Left cardiac atrium (tissue), 4 donors: ENCODE results near the gene LYPD5. TPM values are rescaled to one million over a fixed set of nuclear protein-coding genes. Genes with fewer than 3 reads are reported as not detected.
"Not testable (repeated sequence)": the region's sequence is repeated elsewhere in the genome, so short reads cannot be mapped to it uniquely, and the experiment has no call there.

Source experiments
- ATAC-seq, 2 donors: fragments of 200-7000 bp; cut with Tn5 transposase; one replicate each; pipeline ENCODE4 v1.9.1; 2020; ENCODE audit warnings: mild to moderate bottlenecking in 2 of 2, moderate library complexity in 2 of 2
- DNase-seq: peaks from one replicate; pipeline ENCODE4 v3.0.0-alpha.2; 2020
- intact Hi-C, 2 donors: fragments of 100-400 bp; cut with DNase I; formaldehyde crosslinking; loops; one replicate each; pipeline versions ENCODE4 v1.14.1 to v1.15.1; 2022 to 2023
- total RNA-seq, 2 donors: library from RNA; stranded (reverse); fragmentation: NEBNext Ultra II Directional; extraction: Animal tissue kit (Norgen Biotek cat#: 25700); gene quantifications; one replicate each; pipeline ENCODE4 v1.2.1, GENCODE V29; 2021
- donor health status: DM: no; HTN: yes; CAD: no.
- donor health status: DM: no; HTN: yes; CAD: no; lungs with severe emphysema.
- donor health status: DM: yes; HTN: yes; CAD: no.
- donor health status: Dilated cardiomyopathy.

Gene LYPD5
- total RNA-seq, 2 donors from 2014 or later = 1.3 to 2.1 TPM

DNA sequence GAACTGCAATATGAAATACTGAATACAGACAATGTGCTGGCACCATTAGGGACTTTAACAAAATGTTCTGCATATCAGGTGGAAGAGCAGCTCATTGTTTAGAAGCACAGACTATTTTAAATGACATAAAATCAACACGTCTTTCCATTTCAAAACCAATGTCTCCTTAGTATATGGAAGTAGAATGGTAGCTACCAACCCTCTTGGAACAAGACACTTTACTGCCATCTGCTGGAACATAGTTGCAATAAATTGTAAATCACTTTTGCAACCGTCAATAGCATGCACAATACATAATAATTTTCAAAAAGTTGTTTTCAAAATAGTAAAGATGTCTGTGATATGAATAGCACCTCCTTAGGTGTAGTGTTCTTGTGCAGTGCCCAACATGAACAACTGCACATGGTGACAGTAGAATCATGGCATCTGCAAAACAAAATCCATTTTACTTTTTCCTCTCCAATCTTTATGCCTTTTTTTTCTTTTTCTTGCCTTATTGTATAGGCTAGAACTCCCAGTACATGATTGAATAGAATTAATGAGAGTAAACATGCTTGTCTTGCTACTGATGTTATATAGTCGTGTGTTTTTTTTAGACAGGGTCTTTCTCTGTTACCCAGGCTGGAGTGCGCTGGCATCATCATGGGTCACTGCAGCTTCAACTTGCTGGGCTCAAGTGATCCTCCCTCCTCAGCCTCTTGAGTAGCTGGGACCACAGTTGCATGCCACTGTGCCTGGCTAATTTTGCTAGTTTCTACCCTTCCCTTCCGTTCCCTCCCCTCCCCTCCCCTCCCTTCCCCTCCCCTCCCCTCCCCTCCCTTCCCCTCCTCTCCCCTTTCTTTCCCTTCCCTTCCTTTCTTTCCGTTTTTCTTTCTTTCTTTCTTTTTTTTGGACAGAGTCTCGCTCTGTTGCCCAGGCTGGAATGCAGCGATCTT lies 7.8 kb upstream of the LYPD5 start:
- intact Hi-C loops = no loop called here
- DNase-seq = no peak
- ATAC-seq = peak in 1 of 2 donors; percentile 38

DNA sequence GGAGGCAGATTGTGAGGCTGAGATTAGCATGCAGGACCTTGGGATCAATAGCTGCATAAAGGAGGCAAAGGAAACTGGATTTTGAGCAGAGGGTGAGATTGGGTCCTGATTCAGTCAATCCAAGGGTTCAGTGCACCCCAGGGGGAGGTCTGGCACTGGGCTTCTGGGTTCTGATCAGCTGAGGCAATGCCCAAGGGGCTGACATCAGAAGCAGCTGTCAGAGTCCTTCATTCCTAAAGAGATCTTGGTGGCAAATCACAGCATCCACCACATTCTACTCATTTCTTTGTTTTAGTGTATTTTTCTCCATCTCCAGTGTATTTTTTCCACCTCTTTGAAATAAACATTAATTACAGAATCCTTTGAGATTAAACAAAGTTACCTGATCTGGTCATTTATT lies 5.4 kb upstream of the LYPD5 start:
- intact Hi-C loops = no loop called here
- ATAC-seq (no peak), DNase-seq (no peak)

GRCh38 chr19:43806848-43807247 lies 4.6 kb upstream of the LYPD5 start:
- ATAC-seq (no peak), DNase-seq (no peak)
- intact Hi-C loops = no loop called here

DNA sequence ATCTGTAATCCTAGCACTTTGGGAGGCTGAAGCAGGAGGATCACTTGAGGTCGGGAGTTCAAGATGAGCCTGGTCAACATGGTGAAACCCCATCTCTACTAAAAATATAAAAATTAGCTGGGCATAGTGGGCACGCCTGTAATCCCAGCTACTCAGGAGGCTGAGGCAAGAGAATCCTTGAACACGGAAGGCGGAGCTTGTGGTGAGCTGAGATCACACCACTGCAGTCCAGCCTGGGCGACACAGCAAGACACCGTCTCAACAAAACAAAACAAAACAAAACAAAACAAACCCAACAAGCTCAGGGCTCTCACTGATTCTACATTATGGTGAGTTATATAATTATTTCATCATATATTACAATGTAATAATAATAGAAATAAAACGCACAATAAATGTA lies 4.2 kb upstream of the LYPD5 start:
- ATAC-seq, DNase-seq, intact Hi-C loops: not testable (repeated sequence)

- no peak for DNase-seq
- intact Hi-C loops = no loop called here
- no peak for ATAC-seq
These were observed 2.2 kb upstream of the LYPD5 start for GRCh38 chr19:43804432-43804831.

DNA sequence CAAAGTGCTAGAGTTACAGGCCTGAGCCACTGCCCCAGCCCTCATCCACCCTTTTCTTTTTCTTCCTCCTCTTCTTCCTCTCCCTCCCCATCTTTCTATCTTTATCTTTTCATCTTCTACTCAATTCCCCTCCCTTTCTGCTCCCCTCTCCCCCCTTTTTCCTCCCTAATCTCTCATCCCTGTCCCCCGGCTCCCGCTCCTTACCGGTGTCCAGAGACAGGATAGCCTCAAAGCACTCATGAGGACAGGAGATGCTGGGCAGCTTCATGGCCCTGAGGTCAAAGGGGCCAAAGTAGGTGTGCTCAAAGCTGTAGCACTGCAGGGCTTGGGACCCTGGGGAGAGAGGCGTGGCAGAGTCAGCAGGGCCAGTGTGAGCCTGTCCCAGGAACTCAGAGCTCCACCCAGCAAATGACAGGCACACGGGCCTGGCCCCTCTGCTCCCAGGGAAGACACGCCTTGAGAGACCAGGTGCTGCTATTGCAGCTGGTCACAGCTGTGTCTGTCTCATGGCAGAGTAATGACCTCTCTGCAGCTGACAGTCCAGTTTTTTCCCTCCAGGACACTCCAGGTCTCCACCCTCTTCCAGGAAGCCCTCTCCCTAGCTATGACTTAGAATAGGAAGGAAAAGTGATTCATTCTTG lies 2.6 kb downstream of the LYPD5 start:
- DNase-seq (no peak), ATAC-seq (peak in 1 of 2 donors; percentile 17)
- intact Hi-C loops = no loop called here

DNA sequence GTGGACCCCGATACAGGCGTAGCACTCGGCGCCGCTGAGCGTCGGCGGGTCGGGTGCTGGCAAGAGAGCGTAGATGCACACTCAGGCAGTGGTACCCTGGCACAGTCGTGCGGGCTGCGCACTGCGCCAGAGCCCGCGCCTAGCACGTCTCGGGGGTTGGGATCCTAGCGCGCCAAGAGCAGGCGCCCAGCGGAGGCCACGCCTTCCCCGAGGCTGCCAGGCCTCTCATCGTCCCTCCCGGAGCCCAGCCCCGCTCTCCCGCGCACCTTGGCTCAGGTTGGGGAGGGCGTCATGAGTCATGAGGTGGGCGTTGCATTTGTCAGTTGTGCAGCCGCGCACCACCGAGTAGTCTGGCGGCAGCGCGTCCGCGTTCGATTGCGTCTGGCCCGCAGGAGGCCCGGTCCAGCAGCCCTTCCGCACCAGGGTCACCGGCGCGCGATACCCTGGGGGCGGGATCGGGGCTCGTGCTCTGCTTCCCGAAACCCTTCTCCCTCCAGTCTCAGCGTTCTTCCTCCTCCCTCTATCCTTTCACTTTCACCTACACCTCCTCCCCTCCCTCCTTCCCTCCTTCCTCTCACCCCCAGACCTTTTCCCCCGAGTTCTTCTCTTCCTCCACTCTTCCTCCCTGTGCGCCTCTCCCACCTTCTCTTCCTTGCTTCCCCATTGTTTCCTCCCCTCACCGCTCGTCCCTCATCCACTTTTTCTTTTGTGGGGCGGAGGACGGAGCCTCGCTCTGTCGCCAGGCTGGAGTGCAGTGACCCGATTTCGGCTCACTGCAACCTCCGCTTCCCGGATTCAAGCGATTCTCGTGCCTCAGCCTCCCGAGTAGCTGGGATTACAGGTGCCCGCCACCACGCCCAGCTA lies 3.5 kb downstream of the LYPD5 start:
- DNase-seq = peak; percentile 45
- intact Hi-C loops = no loop called here
- ATAC-seq = peak; percentile 62 to 95

DNA sequence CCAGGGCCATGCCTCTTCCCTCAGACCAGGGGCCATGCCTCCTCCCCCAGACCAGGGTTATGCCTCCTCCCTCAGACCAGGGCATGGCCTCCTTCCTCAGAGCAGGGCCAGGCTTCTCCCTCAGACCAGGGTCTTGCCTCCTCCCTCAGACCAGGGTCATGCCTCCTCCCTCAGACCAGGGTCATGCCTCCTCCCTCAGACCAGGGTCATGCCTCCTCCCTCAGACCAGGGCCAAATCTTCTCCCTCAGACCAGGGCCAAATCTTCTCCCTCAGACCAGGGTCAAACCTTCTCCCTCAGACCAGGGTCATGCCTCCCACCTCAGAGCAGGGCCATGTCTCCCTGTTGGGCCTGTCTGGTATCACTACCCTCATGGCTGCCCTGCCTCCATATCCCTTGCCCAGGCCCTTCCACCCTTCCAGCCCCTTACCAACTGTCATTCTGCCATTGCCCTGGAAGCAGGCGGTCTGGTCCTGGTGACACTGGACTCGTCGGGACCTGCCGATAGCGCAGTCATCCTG lies 4.2 kb downstream of the LYPD5 start:
- intact Hi-C loops = no loop called here
- ATAC-seq = peak in 1 of 2 donors; percentile 3
- DNase-seq = no peak

DNA sequence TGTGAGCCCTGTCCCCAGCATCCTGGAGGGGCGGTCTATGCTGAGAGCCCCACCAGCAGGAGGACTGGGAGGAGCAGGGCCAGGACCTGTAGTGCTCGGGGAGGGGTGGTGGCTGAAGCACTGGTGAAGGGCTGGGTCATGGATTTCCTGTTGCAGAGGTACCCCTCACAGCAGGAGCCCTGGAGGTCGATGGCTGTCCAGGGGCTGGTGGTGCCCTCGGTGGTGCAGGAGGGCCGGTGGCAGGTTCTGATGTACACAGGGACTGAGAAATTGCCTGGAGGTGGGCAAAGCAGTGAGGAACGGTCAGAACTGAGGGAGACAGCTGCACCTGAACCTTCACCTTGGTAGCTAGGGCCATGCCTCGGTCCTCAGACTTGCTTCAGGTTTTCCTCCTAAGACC lies 4.7 kb downstream of the LYPD5 start:
- intact Hi-C loops = no loop called here
- DNase-seq = no peak
- no peak for ATAC-seq

GRCh38 chr19:43797118-43797517 lies 5.1 kb downstream of the LYPD5 start:
- no peak for ATAC-seq
- intact Hi-C loops = no loop called here

DNA sequence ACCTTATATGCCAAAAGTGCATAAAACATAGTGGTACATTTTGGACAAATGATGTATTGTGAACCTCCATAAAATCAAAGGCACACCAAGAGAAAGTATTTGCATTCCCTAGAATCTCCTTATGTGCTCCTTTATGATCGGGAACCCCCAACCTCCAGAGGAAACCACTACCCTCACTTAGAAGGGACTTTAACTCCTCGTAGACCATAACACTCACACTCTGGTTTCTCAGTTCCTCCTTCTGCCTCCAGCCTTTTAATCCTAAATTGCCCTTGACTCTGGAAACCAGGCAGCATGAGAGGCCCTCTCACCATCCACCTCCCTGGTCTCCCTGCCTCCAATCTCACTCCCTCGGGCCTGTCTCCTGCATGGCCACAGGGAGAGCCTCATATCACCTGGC lies 11.7 kb downstream of the LYPD5 start:
- DNase-seq = no peak
- intact Hi-C loops = no loop called here
- no peak for ATAC-seq

More at GRCh38 chr19:43797118-43797517, 5.1 kb downstream of the LYPD5 start:
- DNase-seq = no peak

- peak in 1 of 2 donors; percentile 47 for ATAC-seq
- no peak for DNase-seq
- intact Hi-C loops = loop anchor here (5.0 to 10.0 kb wide), 2 partner anchors 52 to 254 kb away; partner anchors contain the start of gene ZNF575 (in 1 of the 2)
These were observed 13.2 kb downstream of the LYPD5 start for GRCh38 chr19:43789029-43789428.

GRCh38 chr19:43786665-43787064 lies 15.6 kb downstream of the LYPD5 start:
- DNase-seq = no peak
- no peak for ATAC-seq
- intact Hi-C loops = loop anchor here (5.0 to 10.0 kb wide), 2 partner anchors 49 to 252 kb away; partner anchors contain the start of gene ZNF575 (in 1 of the 2)

- intact Hi-C loops = loop anchor here (2.0 to 10.0 kb wide), 4 partner anchors 38 to 250 kb away; partner anchors contain the start of gene ZNF575 (in 1 of the 2)
- peak; percentile 82 to 84 for ATAC-seq
These were observed 17.1 kb downstream of the LYPD5 start for GRCh38 chr19:43784981-43785808.

DNA sequence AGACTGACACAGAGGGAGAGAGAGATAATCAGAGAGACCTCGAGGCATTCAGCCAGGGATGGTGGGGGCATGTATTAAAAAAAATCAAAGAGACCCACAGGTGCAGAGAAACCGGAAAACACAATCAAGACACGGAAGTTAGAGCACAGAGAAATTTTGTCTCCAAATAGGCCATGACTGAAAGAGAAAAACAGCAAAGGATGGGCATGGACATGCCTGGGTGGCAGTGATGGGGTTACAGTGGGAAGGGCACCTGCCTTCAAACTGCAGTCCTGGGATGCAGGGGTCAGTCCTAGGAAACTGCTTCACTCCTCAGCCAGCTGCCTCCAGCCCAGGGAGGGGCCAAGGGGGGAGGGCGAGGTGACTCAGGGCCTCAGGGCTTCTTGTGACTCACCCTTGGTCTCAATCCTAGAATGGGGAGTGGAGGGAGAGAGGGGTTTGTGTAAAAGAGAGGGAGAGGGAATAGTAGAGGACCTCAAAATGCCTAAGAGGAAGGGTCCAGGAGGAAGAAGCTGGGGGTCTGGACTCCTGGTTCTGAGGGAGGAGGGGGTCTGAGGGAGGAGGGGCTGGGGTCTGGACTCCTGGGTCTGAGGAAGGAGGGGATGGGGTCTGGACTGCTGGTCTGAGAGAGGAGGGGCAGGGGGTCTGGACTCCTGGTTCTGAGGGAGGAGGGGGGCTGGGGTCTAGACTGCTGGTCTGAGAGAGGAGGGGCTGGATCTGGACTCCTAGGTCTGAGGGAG lies 17.8 kb downstream of the LYPD5 start:
- intact Hi-C loops = loop anchor here (2.0 to 10.0 kb wide), 3 partner anchors 37 to 250 kb away; partner anchors contain the start of gene ZNF575 (in 1 of the 2)
- ATAC-seq = peak in 1 of 2 donors; percentile 94
- peak; percentile 76 for DNase-seq

More at GRCh38 chr19:43784981-43785808, 17.1 kb downstream of the LYPD5 start:
- peak; percentile 51 for DNase-seq

- no peak for DNase-seq
- ATAC-seq = no peak
- intact Hi-C loops = loop anchor here (2.0 to 10.0 kb wide), 3 partner anchors 36 to 249 kb away; partner anchors contain the start of gene ZNF575 (in 1 of the 2)
These were observed 18.6 kb downstream of the LYPD5 start for GRCh38 chr19:43783636-43784035.

DNA sequence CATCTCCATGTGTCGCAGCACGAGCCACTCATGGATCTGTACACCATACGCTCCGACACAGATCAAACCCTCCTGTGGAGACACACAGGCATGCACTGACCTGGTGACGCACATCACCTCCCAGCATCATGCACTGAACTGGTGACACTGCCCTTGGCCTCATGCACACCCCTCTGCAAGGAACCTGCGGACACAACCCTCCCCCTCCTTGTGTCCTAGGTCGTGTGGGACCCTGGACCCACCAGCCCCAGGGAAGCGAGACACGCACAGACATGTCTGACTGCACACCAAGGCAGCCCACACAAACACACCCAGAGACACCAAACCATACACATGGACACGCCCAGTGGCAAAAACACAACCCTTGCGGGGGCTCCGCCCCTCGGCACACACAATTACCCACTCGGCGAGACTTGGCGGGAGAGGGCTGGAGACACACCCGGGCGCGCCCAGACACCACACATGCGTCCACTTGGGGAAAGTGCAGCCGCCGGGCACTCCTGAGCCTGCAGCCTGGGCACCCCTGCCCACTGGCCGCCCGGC lies 19.5 kb downstream of the LYPD5 start:
- intact Hi-C loops = loop anchor here (5.0 to 10.0 kb wide), 2 partner anchors 35 to 248 kb away; partner anchors contain the start of gene ZNF575 (in 1 of the 2)
- DNase-seq (no peak), ATAC-seq (no peak)
